ENCODE measurements around the gene KIAA1671.

Gene KIAA1671

DNA sequence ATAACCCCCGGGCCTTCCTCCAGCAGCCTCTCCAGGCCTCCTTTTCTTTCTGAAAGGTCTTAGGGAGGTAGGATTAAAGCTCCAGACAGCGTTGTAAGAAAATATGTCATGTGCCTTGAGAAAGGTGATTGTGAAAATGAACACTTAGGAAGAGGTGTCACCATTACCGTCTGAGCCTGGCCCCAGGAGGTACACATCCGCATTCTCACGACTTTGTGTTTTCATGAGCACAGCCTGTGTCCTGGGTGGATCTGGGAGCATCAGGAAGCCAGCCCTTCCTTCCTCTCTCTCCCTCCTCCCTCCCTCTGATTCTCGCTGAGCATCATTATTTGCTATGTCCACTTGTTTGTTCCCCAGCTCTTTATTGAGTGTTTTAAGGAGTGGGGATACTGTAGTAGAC, 142.1 kb downstream of the KIAA1671 start:
- no peak for DNase-seq (ENCODE audit: low spot score)

DNA sequence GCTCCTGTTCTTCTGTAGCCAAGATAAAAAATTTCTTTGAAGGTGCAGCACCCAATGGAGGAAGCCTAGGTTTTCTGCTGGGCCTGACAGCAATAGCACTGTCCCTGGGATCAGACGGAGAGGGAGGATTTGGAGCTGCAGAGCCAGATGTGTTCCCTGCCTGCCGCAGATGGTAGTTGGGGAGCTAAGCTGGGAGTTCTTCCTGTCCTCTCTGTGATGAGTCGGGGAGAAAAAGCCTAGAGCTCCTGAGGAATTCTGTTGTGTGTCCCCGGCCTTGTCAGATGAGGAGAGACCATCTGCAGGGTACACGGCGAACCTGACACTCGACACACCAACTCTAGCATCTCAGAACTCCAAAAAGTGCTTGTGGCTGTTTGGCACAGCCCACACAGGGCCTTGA, 143.4 kb downstream of the KIAA1671 start:
- no peak for DNase-seq (ENCODE audit: low spot score)

DNA sequence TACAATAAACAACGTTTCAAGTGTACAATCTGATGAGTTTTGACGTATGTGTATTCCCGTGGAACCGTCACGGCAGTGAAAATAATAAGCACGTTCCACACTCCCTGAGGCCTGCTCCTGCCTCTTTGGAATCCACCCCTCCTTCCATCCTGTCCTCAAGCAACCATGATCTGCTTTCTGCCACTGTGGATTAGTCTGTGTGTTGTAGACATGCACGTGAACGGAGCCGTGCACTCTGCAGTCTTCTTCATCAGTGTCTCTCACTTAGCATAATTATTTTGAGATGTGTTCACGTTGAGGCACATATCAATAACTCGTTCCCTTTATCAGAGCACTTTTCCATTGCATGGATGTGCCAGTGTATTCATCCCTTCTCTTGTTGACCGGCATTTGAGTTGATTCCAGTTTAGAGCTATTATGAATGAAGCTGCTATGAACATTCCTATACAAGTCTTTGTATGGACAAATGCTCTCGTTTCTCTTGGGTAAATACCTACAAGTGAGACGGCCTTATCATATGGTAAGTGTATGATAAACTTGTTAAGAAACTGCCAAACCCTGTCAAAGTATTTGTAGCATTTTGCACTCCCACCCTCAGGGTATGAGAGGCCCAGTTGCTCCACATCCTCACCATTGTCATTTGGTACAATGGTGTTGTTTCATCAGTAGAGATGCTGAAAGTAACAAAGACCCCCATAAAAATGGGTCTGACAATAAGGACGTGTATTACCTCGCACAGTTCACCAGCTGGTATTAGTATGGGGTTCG, 144.3 kb downstream of the KIAA1671 start:
- no peak for DNase-seq (ENCODE audit: low spot score)

DNA sequence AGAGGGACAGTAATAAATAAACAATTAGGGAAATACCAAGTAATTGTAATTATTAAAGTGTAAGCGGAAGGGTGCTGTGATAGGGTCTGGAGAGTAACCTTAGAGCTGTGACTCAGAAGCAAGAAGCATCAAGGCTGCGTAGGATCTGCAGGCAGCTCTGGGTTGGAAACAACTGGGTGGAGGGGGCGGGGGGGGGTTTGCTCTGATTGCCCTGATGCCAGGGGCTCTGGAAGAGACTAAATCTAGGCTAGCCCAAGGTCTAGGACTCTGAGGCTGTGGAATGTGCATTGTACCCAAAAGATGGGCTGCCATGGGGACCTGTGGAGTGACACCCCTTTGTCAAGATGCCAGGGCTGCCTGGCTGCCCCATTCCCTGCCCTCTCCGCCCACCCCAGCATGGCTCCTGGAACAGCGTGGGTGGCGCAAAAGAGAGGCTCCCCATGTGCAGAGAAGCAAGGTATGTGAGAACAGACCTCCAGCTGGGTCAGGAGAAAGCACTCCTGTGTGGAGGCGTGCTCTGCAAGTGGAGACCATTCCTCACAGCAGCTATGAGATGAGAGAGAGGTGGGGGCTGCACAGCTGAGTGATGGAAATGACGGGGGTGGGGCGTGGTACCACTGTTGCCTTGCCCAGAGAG, 146.0 kb downstream of the KIAA1671 start:
- DNase-seq (ENCODE audit: low spot score): no peak

DNA sequence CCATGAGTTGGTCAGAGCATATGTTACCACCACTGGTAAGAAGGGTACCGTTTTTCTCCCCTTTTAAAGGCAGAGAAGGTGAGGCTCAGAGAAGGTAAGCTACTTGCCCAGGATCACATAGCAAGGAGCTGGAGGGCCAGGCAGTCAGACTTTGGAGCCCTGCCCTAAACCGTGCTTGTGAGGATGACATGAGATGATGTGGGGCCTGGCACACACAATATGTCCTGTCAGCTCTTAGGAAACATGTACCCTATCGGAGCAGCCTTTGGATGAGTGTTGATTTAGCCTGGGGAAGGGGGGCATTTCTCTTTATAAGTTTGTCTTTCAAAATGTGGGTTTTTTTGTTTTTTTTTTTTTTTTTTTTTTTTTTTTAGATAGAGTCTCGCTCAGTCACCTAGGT, 146.7 kb downstream of the KIAA1671 start:
- no peak for DNase-seq (ENCODE audit: low spot score)

DNA sequence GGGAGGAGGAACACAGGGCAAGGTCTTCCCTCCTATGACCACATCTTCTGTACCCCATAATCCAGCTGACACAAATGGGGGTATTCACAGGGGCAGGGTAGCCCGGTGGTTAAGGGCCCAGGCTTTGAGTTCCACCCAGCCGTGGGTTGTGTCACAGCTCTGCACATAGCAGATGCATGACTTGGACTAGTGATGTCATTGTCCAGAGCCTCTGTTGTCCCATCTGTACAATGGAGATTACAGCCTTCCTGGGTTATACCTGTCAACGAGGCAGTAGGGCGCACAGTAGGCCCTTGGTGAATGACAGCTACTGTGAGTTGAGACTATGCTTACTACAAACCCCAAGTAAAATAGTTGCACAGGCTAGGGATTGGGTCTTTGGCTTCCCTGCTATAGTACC, 147.9 kb downstream of the KIAA1671 start:
- DNase-seq (ENCODE audit: low spot score): no peak

DNA sequence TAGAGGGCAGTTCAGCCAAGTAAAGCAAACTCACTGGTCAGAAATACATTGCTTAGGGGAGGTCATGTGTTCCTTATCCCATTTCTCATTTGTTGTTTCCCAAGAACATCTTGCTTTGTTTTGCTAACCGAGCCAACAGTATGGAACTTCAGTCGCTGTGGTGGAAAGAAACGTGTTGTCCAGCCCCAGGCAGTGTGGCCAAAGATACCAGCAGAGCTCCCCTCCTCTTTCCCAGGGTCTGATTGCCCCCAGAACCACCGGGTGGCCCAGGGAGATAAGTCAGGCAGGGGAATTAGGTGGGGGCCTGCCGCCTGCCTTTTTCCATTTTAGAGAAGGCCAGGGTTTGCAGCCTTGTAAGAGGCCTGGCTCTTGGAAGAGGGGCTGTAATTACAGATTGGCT, 148.4 kb downstream of the KIAA1671 start:
- no peak for DNase-seq (ENCODE audit: low spot score)

DNA sequence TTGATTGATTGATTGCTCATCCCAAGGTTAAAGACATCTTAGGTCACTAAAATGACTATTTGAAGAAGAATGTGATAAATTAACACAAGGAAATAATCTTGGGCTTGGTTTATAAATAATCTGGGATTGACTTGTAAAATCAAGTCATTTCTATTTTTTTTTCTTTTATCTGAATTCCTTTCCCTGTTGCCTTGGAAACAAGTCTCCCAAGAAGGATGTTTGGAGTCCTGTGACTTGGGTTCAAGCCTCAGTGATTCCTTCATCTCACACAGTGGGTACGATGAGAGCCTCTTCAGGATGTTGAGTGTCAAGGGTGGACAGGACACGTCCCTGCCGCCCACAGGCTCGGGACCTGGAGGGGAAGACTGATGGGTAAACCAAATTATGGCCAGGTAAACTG, 149.0 kb downstream of the KIAA1671 start:
- no peak for DNase-seq (ENCODE audit: low spot score)

DNA sequence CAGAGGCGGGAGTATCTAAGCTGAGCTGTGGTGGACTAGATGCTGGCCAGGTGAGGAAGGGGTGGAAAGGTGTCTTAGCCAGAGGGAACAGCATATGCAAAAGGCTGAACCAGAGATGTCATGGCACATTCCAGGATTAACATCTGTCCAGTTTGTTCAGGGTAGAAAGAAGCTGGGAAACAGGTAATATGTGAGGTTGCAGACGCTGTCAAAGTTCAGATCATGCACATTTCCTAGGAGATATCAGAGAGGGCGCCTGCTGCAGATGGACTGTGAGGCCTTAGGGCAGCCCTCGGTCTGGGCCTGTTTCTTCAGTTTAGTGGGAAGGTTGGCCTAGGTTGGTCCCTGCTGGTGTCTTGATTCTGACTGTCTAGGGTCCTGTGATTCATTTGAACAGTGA, 149.5 kb downstream of the KIAA1671 start:
- DNase-seq (ENCODE audit: low spot score): no peak

DNA sequence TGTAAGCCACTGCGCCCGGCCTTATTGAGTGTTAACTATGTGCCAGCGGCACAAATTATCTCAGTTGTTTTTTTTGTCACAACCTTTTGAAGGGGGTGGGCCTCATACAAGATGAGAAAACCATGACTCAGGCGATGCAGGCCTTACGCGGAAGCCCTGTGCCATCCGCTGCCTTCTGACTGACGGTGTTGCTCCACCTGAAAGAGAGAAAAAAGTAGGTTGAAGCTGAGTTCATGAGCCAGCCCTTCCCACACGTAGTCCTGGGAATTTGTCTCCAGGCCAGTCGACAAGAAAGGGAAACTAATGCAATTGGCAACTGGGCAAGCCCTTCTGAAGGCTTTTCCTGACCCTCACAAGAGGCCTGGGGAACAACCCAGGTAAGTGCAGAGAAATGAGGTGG, 150.2 kb downstream of the KIAA1671 start:
- DNase-seq (ENCODE audit: low spot score): no peak

DNA sequence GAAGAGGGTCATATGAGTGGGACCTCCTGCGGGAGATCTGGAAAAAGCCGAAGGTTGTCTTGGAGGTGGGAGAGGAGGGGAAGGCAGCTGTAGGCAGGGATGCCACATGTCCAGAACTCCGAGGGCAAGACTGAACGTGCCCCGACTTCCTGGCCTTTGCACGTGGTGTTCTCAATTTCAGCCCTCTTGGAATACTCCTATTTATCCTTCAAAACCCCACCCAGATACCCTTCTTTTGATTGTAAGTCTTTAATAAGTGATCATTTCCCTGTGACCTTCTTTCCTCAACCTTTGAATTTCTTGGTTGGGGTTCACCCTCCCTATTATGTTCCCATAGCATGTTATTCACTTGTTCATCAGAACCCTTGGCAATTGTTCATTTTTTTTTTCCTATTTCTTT, 151.9 kb downstream of the KIAA1671 start:
- DNase-seq (ENCODE audit: low spot score): no peak

DNA sequence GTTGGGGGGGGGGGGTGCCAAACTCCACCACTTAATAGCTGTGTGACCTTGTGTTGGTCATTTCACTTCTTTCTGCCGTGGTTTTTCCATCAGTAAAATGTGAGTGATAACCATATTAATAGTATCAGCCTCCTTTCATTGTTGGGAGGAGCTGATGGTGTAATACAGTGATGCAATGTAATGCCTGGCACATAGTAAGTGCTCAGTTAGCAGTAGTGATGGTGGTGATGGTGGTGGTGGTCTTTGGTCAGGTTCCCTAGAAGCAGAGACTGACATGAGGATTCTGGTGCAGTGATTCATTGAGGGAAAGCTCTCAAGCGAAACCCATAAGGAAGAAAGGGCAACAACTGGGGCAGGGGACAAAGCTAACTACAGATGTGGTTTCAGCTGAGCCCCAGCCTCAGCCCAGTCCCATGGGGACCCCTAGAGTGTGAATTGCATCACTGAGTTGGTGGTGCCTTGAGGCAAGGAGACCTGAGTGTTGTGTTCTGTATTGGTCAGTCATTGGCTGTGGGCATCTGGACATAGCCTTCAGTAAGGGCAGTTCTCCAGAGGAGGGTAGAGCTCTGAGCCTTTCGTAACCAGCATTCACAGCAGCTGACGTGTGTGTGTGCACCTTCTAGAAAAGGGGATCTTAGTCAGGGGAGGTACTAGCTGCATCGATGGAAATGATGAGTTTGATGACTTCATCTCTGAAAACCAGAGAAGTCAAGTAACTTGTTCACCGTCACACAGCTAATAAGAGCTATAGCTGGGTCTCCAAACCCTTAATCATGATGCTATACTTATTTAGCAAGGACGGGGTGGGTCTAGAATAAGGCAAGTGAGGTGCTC, 153.5 kb downstream of the KIAA1671 start:
- DNase-seq (ENCODE audit: low spot score): no peak

DNA sequence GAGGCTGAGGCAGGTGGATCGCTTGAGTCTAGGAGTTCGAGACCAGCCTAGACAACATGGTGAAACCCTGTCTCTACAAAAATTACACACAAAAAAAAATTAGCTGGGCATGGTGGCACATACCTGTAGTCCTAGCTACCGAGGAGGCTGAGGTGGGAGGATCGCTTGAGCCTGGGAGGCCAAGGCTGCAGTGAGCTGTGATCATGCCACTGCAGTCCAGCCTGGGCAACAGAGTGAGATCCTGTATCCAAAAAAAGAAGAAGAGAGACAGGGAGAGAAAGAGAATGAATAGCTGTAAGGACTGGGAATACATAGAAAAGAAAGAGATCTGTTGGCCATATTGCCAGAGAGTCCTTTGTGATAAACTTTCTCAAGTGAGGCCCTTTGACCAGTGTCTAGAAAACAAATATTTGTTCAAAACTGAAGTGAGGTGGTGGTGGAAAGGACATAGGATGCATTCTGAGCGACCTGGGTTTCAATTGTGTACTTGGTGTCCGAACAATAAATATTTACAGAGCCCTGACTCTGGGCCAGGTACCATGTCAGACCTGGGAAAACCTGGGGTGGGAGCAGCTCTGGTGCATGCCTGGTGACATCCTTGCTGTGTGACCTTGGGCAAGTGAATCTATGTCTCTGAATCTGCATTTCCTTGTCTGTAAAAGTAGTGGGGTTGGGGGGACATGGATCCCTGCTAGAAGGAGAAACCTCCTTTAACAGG, 157.5 kb downstream of the KIAA1671 start:
- DNase-seq (ENCODE audit: low spot score): no peak

DNA sequence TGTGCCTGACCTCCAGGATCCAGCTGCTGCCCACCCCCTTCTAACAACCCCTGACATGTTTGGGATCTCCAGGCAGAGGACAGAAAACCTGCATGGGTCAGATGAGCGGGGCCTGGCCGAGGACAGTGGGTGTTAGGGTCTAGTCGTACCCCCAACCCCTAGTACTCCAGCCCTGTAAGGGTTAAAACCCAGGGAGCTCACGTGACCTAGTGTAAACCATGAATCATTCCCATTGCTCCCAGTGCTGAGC, 158.0 kb downstream of the KIAA1671 start:
- DNase-seq (ENCODE audit: low spot score): no peak

DNA sequence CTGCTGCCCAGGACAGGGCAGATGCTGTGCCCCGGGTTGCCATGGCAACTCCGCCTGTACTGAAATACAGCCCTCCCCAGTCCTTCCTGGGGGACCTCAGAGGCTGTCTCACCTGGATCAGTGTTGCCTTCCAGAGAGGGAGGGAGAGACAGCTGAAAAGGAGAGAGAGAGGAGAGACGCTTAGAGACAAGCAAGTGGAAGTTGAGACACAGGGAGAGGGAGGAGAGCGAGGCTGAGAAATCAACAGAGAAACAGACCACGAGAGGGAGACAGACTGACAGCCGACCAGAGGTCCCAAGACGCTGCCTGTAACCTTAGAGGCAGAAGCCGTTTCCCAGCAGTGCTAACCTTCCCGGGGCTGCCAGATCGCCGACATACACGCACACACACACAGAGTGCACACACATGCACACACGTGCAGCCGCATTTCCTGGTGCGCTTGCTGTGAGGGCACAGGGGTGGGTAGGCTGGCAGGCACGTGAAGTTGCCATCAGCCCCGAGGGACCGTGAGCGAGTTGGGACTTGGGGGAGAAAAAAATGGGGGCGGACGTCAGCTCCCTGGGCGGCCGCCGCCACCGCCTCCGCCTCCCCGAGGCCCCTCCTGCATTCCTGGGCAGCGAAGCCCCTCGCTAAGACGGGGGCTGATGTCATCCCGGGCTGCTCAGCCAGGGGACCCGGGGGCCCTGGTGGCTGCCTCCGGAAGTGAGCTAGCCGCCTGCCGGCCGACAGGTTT, 158.5 kb downstream of the KIAA1671 start:
- peak; percentile 85 for DNase-seq (ENCODE audit: low spot score)

DNA sequence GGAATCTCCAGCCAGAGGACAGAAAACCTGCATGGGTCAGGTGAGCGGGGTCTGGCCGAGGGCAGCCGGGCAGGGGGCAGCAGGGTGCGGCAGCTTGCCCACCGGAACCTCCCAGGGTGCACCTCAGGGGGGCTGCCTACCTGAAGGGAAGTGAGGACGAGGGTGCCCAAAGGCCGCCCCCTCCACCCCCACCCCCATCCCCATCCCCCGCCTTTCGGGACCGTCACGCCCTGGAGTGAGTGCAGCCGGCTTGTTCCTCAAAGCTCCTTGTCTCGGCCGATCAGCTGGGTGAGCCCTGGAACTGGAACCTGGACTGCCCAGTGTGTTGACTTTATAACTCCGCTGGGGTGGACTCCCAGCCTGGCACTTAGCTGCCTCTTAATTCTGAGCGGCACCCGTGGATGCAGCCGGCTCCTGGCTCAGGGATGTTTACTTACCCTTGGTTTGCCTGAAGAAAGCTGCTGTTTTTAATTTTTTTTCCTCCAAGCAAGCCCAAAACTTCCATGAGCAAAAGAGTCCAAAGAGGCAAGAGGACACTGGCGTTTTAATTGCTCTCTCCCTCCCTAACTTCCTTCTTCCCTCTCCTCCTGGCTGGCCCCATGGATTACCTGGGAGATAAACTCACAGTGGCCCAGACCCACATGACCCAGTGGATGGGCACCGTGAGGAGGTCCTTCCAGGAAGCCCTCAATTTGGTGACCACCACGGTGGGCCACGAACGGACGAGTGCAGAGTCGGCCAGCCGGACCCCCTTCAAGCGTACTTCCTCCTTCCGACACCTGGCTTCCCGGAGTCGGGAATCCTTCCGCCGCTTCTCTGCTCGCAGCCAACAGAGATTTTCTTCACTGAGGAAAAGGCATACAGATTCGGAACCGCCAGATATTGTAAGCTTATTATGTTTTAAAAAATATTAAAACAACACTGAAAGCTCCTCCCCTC, 159.3 kb downstream of the KIAA1671 start:
- DNase-seq (ENCODE audit: low spot score): peak; percentile 22

DNA sequence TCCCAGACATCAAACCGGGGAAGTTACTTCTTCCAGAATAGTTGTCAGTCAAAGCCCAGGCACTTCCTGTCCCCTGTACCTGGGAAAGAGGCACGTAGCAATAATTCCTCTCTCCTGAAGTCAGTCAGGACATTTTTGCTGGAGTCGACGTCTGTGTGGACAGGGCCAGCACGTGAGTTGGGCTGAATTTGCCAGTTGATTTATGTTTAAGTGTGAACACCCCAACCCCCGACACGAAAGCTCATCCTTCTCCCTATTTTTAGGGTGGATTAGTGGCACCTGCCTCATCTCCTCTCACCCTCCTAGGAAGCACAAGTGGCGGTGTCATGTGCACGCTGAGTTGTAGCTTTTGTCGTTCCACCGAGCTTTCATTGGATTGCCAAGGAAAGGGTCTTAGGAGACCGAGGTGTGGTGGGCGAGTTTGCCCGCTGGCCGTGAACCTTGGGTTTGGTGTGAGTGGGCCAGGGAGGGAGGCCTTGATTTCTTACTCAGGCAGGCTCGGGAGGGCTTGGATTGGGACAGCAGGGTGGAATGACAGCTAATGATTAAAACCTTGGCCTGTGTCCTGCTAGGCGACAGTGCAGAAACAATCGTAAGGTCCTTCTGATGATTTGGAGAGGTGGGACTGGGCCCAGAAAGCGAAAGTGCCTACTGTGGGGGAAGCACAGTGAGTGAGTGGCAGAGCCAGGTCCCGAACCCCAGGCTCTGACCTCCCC, 160.2 kb downstream of the KIAA1671 start:
- DNase-seq (ENCODE audit: low spot score): no peak

DNA sequence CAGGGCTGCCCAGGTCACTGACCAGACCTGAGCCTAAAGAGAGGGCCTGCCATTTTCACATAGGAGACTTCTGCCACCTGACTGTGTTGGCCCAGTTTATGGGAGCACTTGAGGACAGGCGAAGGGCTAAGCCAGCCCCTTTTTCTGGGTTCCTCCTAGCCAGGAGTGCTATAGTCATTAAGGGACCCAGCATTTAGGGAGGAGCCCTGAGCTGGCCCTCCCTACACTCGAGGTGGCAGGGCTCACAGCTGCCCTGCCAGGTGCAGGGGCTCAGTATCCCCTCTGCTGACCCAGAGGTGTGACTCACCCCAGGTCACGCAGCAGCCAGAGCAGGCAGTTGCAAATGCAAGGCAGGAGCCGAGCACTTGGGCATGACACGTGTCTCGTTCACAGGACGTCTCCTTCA, 160.8 kb downstream of the KIAA1671 start:
- no peak for DNase-seq (ENCODE audit: low spot score)

DNA sequence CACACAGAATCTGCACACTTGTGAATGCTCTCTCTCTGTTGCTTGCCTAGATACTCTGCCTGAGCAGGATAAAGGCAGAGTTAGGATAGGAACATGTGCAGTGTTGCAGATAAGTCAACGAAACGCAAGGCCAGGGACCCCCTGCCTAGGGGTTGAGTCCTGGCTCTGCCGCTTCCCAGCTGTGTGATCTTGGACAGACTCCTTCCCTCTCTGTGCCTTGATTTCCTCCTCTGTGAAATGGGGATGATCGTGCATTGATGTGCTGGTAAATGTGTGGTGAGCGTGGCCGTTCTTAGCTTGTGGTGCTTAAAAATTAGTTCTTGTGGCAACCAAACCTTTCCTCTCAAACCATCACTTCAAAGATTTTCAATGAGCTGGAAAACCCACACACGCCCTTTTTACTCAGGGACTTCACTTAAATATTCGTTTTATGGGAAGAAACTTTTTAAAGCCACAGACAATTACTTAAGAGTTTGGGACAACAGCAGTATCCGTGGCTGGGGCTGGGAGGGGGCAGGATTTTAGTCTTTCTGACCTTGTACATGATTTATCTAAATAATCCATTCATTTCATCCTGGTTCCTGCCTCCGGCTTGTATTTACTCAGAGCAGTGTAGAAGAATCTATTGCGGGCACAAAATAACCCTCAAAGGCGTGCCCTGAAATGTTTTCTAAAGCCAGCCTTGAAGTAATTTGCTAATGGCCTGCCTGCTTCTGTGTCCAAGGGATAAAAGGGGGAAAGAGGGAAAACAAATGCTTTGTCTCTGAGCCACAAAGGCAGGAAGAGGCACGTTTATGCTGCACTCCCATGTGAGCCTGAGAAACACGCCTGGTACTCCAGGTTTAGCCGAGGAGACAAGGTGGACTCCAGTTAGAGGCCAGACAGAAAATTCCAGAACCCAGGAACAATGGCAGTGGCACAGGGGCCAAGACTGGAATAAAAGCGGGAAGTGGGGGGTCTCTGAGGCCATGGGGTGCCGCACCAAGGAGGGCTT, 162.2 kb downstream of the KIAA1671 start:
- no peak for DNase-seq (ENCODE audit: low spot score)

Data from GM03348 (cell line).